ENCODE data around the gene DNAJB8.

Gene DNAJB8

GRCh38 chr3:128435058-128435457 lies 31.6 kb downstream of the DNAJB8 start:
- no peak overlapping the region for H3K4me3 ChIP-seq (ENCODE audit: low read depth, low read length)
- TF ChIP-seq, protein P1, sequence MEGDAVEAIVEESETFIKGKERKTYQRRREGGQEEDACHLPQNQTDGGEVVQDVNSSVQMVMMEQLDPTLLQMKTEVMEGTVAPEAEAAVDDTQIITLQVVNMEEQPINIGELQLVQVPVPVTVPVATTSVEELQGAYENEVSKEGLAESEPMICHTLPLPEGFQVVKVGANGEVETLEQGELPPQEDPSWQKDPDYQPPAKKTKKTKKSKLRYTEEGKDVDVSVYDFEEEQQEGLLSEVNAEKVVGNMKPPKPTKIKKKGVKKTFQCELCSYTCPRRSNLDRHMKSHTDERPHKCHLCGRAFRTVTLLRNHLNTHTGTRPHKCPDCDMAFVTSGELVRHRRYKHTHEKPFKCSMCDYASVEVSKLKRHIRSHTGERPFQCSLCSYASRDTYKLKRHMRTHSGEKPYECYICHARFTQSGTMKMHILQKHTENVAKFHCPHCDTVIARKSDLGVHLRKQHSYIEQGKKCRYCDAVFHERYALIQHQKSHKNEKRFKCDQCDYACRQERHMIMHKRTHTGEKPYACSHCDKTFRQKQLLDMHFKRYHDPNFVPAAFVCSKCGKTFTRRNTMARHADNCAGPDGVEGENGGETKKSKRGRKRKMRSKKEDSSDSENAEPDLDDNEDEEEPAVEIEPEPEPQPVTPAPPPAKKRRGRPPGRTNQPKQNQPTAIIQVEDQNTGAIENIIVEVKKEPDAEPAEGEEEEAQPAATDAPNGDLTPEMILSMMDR (IDR thresholded peaks at IDR 0.05; ENCODE audit: low read depth, low read length): no peak

- TF ChIP-seq, protein P1 (IDR thresholded peaks at IDR 0.05; ENCODE audit: low read depth, low read length): no peak
- no peak overlapping the region for H3K4me3 ChIP-seq (ENCODE audit: low read depth, low read length)
These were observed 32.2 kb downstream of the DNAJB8 start for GRCh38 chr3:128434524-128434923.

GRCh38 chr3:128433837-128434165 lies 32.9 kb downstream of the DNAJB8 start:
- no peak overlapping the region for H3K4me3 ChIP-seq (ENCODE audit: low read depth, low read length)
- TF ChIP-seq, protein P1 (IDR thresholded peaks at IDR 0.05; ENCODE audit: low read depth, low read length): no peak

DNA sequence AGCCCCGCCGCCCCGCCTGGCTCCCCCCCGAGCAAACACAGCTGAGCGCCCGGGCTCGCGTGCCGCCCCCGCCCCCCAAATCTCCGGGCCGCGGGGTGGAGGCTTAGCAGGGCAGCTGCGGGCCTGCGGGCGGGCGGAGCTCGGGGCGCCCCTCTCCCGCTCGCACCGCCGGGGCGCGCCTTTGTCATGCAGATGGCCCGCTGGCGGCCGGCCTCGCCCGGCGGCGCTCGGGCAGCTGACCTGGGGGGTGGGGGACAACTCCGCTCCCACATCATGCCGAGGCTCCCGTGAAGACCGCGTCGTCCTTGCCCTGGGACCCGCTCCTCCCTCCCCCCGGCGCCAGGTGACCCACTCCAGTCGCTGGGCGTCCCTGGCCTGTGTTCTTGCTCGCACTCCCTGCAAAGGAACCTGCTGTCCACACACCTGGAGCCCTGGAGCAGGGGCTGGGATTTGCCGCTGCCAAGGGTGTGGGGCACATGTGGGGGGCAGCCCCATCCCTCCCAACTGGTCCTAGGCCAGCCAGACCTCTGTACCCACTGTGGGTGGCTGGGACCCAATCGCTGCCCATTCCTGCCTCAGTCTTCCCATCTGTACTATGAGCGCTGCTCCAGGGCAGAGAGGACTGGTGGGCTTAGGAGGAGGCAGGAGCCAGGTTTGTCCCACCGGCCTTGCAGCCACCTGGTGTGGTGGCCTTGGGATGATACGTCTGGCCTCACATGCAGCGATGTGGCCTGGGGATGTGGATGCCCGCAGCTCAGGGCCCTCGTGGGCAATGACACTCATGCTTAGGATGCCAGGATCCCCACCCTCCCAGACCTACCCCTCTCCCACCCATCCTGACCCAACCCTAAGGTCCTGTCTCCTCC lies 33.5 kb downstream of the DNAJB8 start:
- H3K4me3 ChIP-seq (ENCODE audit: low read depth, low read length): no peak overlapping the region
- TF ChIP-seq, protein P1 (IDR thresholded peaks at IDR 0.05; ENCODE audit: low read depth, low read length): no peak

- H3K4me3 ChIP-seq (ENCODE audit: low read depth, low read length): no peak overlapping the region
- TF ChIP-seq, protein P1 (IDR thresholded peaks at IDR 0.05; ENCODE audit: low read depth, low read length): no peak
These were observed 34.3 kb downstream of the DNAJB8 start for GRCh38 chr3:128432301-128432970.

- TF ChIP-seq, protein P1 (IDR thresholded peaks at IDR 0.05; ENCODE audit: low read depth, low read length): no peak
- no peak overlapping the region for H3K4me3 ChIP-seq (ENCODE audit: low read depth, low read length)
These were observed 34.8 kb downstream of the DNAJB8 start for GRCh38 chr3:128431803-128432300.

- H3K4me3 ChIP-seq (ENCODE audit: low read depth, low read length): no peak overlapping the region
- TF ChIP-seq, protein P1 (IDR thresholded peaks at IDR 0.05; ENCODE audit: low read depth, low read length): no peak
These were observed 36.0 kb downstream of the DNAJB8 start for GRCh38 chr3:128430731-128431130.
